Endothelial cell of umbilical vein (primary cell): ENCODE data around the gene DPM2. TPM values are rescaled to one million over a fixed set of nuclear protein-coding genes. Genes with fewer than 3 reads are reported as not detected.
A peak's percentile ranks its signal among the peaks of the same experiment; 100 is the strongest.

ENCODE experiments used
- BruUV-seq: library from RNA; stranded (reverse); fragments of 400-500 nt; replicated peaks from 2 replicates; lab custom pipeline; 2021; lab: Mats Ljungman, UMichigan
- CTCF ChIA-PET: fragments of 300-600, 350-600 bp; sonication (Branson Sonifier 250); formaldehyde crosslinking; loops from one replicate; lab custom pipeline; 2021; ENCODE audit warnings: antibody characterized with exemption, inconsistent platforms; lab: Charles Lee
- POLR2A ChIA-PET: fragments of 300-600, 350-600 bp; sonication (Branson Sonifier 250); formaldehyde crosslinking; loops from one replicate; lab custom pipeline; 2021; ENCODE audit warnings: antibody characterized with exemption, inconsistent platforms; lab: Charles Lee
- DNase-seq: peaks from one replicate; pipeline ENCODE4 v3.0.0-alpha.2; 2011; ENCODE audit warnings: low read depth, low spot score
- FAIRE-seq: peaks from 2 replicates; lab custom pipeline; 2011; peaks lifted over from hg19 to GRCh38; lab: Jason Lieb, UNC
- H2AFZ ChIP-seq: 2 replicates; pipeline ENCODE4 v1.6.0; 2012; ENCODE audit warnings: low read depth, low read length, control low read depth, inconsistent platforms
- H3K27ac ChIP-seq: 2 replicates; pipeline ENCODE4 v1.5.1; 2011; ENCODE audit warnings: low read depth, mild to moderate bottlenecking, control low read depth, low read length, moderate library complexity; ENCODE audit not compliant: insufficient read depth
- H3K27me3 ChIP-seq, 2 experiments: 2 replicates each; pipeline versions ENCODE4 v1.6.0 to v1.6.1; 2011; ENCODE audit warnings: low read length in 2 of 2, mixed read lengths in 1 of 2; ENCODE audit not compliant: control insufficient read depth in 2 of 2, insufficient read depth in 2 of 2
- H3K36me3 ChIP-seq, 2 experiments: 2 replicates in 1 of 2; 3 replicates in 1 of 2; pipeline ENCODE4 v1.5.1; 2011; ENCODE audit warnings: low read length in 2 of 2, mild to moderate bottlenecking in 1 of 2, moderate library complexity in 1 of 2; ENCODE audit not compliant: control insufficient read depth in 2 of 2, insufficient read depth in 2 of 2; ENCODE audit errors: extremely low read depth in 1 of 2
- H3K4me1 ChIP-seq: 3 replicates; pipeline ENCODE4 v1.5.1; 2011; ENCODE audit warnings: mild to moderate bottlenecking, low read length; ENCODE audit not compliant: control insufficient read depth, insufficient read depth; ENCODE audit errors: extremely low read depth
- H3K4me2 ChIP-seq: 2 replicates; pipeline ENCODE4 v1.6.1; 2011; ENCODE audit warnings: low read length, control low read depth, mixed read lengths; ENCODE audit not compliant: insufficient read depth
- H3K4me3 ChIP-seq, 3 experiments: fragments of 200-600 bp in 1 of 3; sonication (generic), shearing (Covaris generic) in 1 of 3; replicated peaks in 1 of 3; 2 replicates each; pipeline ENCODE4 v1.5.1; 2011 to 2016; ENCODE audit warnings: control low read depth in 3 of 3, low read length in 3 of 3, mild to moderate bottlenecking in 2 of 3, inconsistent platforms in 1 of 3, low read depth in 1 of 3, moderate library complexity in 1 of 3; ENCODE audit not compliant: insufficient read depth in 1 of 3
- H3K79me2 ChIP-seq: 2 replicates; pipeline ENCODE4 v1.6.0; 2012; ENCODE audit warnings: low read length, inconsistent platforms; ENCODE audit not compliant: control insufficient read depth, insufficient read depth
- H3K9ac ChIP-seq: replicated peaks from 2 replicates; pipeline ENCODE3; 2011; ENCODE audit warnings: low read length, control low read depth; ENCODE audit not compliant: insufficient read depth; ENCODE audit errors: extremely low read depth
- H3K9me1 ChIP-seq: replicated peaks from 3 replicates; pipeline ENCODE4 v1.6.0; 2011; ENCODE audit warnings: mild to moderate bottlenecking, low read length; ENCODE audit not compliant: control insufficient read depth, insufficient read depth; ENCODE audit errors: extremely low read depth
- H3K9me3 ChIP-seq: replicated peaks from 2 replicates; pipeline ENCODE4 v1.5.1; 2012; ENCODE audit warnings: low read length, inconsistent platforms; ENCODE audit not compliant: control insufficient read depth, insufficient read depth
- H4K20me1 ChIP-seq: replicated peaks from 2 replicates; pipeline ENCODE3; 2011; ENCODE audit warnings: mild to moderate bottlenecking, low read length; ENCODE audit not compliant: control insufficient read depth, insufficient read depth; ENCODE audit errors: extremely low read depth
- EZH2 ChIP-seq: IDR thresholded peaks from 2 replicates; pipeline ENCODE4 v1.6.1; 2012; ENCODE audit warnings: borderline replicate concordance, low read depth, mild to moderate bottlenecking, moderate library complexity, low read length, inconsistent platforms; ENCODE audit not compliant: severe bottlenecking
- FOS ChIP-seq: IDR thresholded peaks from 2 replicates; pipeline ENCODE4 v1.6.1; 2011; ENCODE audit warnings: mild to moderate bottlenecking, low read length, moderate library complexity, borderline replicate concordance; ENCODE audit not compliant: insufficient read depth
- GATA2 ChIP-seq: IDR thresholded peaks from 2 replicates; pipeline ENCODE4 v1.7.0; 2011; ENCODE audit warnings: low read depth, mild to moderate bottlenecking, moderate library complexity, mixed read lengths, low read length; ENCODE audit not compliant: insufficient read length, insufficient read depth
- JUN ChIP-seq: IDR thresholded peaks from 2 replicates; pipeline ENCODE4 v1.6.1; 2011; ENCODE audit warnings: borderline replicate concordance, low read depth; ENCODE audit not compliant: insufficient read length, insufficient read depth
- MYC ChIP-seq: IDR thresholded peaks from one replicate; pipeline ENCODE4 v1.6.1; 2011; ENCODE audit warnings: mild to moderate bottlenecking, low read depth, low read length
- POLR2A ChIP-seq: IDR thresholded peaks from 2 replicates; pipeline ENCODE4 v1.6.1; 2012; ENCODE audit warnings: low read depth, mild to moderate bottlenecking, control low read depth, low read length
- POLR2AphosphoS5 ChIP-seq: IDR thresholded peaks from 2 replicates; pipeline ENCODE4 v1.6.1; 2012; ENCODE audit warnings: low read depth, mild to moderate bottlenecking, control low read depth, low read length, moderate library complexity; ENCODE audit not compliant: insufficient read depth
- dilution Hi-C: fragments of 300-500 bp; cut with MboI; formaldehyde crosslinking; loops from one replicate; pipeline ENCODE4 v1.15.0; 2019; ENCODE audit warnings: low sequenced_read_pairs; ENCODE audit not compliant: extremely low pct_ligation_motif_present
- intact Hi-C: fragments of 100-400 bp; cut with micrococcal nuclease; formaldehyde crosslinking; loops from one replicate; pipeline ENCODE4 v1.10.0; 2022
- polyA plus RNA-seq, 4 experiments: library from polyadenylated mRNA; depleted of rRNA in 3 of 4; stranded (reverse) in 3 of 4; unstranded in 1 of 4; fragments of >200 nt; gene quantifications; 2 replicates each; pipeline versions ENCODE4 v1.2.1 to v1.2.3, GENCODE V29; 2011 to 2012; ENCODE audit warnings: missing spikeins in 1 of 4
- total RNA-seq: library from RNA; stranded (reverse); gene quantifications from 2 replicates; pipeline ENCODE4 v1.2.3, GENCODE V29; 2021
- TF ChIP-seq, protein P1 (sequence below), 2 donors: IDR thresholded peaks; 1 replicate in 1 of 2; 2 replicates in 1 of 2; pipeline ENCODE4 v1.5.1; 2011; ENCODE audit warnings: low read length in 2 of 2, mild to moderate bottlenecking in 2 of 2, moderate library complexity in 2 of 2, control low read depth in 1 of 2, inconsistent platforms in 1 of 2, low read depth in 1 of 2; ENCODE audit not compliant: insufficient read depth in 1 of 2; ENCODE audit errors: extremely low read depth in 1 of 2
- TF ChIP-seq, protein P2 (sequence below): IDR thresholded peaks from 2 replicates; pipeline ENCODE4 v1.6.1; 2011; ENCODE audit not compliant: insufficient read depth, insufficient read length

DPM2 gene
- total and polyA plus RNA-seq, 2 donors (not counting 3 experiments of a cell fraction or from before 2014, with no cell fraction given) = 47.9 to 63.9 TPM

DNA sequence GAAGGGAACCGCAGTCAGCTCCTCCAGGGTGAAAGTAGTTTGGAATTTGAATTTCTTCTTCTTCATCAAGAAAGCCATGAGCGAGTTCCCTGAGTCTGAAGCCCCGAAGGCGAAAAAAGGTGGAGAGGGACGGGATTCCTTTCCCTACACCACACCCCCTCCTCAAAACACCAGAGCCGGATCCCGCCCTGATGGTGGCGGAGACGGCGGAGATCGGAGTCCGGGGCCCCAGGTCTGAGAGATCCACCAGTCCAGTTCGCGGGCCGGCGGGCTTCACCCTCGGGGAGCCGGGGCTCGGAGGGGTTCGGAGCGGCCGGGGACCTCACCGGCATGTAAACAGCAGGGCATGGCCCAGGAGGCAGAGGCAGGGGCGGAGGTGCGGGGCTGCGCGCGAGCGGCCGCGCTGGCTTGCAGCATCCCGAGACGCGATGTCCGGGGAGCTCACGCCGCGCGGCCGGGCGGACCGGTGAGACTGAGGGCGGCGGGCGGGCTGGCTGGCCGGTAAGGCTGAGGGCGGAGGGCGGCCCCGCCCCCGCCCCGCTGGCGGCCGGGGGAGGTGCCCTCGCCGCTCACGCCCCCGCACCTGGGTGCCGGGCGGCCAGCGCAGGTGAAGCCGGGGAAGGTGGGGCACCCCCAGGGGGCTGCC, 42.5 kb upstream of the DPM2 start:
- Histone ChIP-seq H3K9me1 (no peaks in the 10 kb centered on the region), H3K36me3 (no peaks in the 10 kb centered on the region), H3K4me2 (peak overlapping the region; percentile 56), H3K79me2 (peaks cover 17% of the 10 kb centered on the region), H3K27ac (no peak overlapping the region), H2AFZ (peak overlapping the region; percentile 54), H3K9me3 (no peaks in the 10 kb centered on the region), H3K4me3 (peak overlapping the region; percentile 26 to 61 (median 61)), H3K27me3 (no peaks in the 10 kb centered on the region), H4K20me1 (no peaks in the 10 kb centered on the region), H3K9ac (peak overlapping the region; percentile 27), H3K4me1 (peaks cover 22% of the 10 kb centered on the region)
- FAIRE-seq = no peak
- DNase-seq = peak; percentile 33
- dilution Hi-C loops = no loop called here
- ChIA-PET CTCF (interaction anchor here (1.3 to 10.3 kb wide), 3 partner anchors 37 to 54 kb away, joined by 4 to 71 read pairs (median 5); no protein-coding TSS in a partner anchor), POLR2A (interaction anchor here (0.6 kb wide), 1 partner anchor 10 kb away, joined by 4 read pairs; no protein-coding TSS in a partner anchor)
- BruUV-seq = TSS peak; percentile 25
- intact Hi-C loops = loop anchor here (1.0 to 2.0 kb wide), 3 partner anchors 15 to 55 kb away; no protein-coding TSS in a partner anchor
- TF ChIP-seq POLR2AphosphoS5 = no peak
- TF ChIP-seq FOS = no peak
- no peak for TF ChIP-seq MYC
- TF ChIP-seq, protein P1, sequence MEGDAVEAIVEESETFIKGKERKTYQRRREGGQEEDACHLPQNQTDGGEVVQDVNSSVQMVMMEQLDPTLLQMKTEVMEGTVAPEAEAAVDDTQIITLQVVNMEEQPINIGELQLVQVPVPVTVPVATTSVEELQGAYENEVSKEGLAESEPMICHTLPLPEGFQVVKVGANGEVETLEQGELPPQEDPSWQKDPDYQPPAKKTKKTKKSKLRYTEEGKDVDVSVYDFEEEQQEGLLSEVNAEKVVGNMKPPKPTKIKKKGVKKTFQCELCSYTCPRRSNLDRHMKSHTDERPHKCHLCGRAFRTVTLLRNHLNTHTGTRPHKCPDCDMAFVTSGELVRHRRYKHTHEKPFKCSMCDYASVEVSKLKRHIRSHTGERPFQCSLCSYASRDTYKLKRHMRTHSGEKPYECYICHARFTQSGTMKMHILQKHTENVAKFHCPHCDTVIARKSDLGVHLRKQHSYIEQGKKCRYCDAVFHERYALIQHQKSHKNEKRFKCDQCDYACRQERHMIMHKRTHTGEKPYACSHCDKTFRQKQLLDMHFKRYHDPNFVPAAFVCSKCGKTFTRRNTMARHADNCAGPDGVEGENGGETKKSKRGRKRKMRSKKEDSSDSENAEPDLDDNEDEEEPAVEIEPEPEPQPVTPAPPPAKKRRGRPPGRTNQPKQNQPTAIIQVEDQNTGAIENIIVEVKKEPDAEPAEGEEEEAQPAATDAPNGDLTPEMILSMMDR (IDR thresholded peaks at IDR 0.05; ENCODE audit: extremely low read depth in 1 of 2, insufficient read depth in 1 of 2, low read depth in 1 of 2, low read length in 2 of 2) = no peak
- no peak for TF ChIP-seq JUN
- TF ChIP-seq POLR2A = no peak
- no peak for TF ChIP-seq GATA2
- TF ChIP-seq, protein P2, sequence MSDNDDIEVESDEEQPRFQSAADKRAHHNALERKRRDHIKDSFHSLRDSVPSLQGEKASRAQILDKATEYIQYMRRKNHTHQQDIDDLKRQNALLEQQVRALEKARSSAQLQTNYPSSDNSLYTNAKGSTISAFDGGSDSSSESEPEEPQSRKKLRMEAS = no peak
- TF ChIP-seq EZH2 = no peak
